Activated naive CD4-positive, alpha-beta T cell treated with anti-CD3 and anti-CD28 coated beads, Interleukin-2, amount 50 U/mL, for 24 hours (primary cell): ENCODE data around the gene CENPB.

Experiments used
- H3K27ac Mint-ChIP-seq: one replicate; pipeline ENCODE4 v1.8.0; 2021; ENCODE audit warnings: mild to moderate bottlenecking, mixed read lengths
- H3K27me3 Mint-ChIP-seq: one replicate; pipeline ENCODE4 v1.8.0; 2021; ENCODE audit warnings: mixed read lengths
- H3K36me3 Mint-ChIP-seq: one replicate; pipeline ENCODE4 v1.8.0; 2021; ENCODE audit warnings: mixed read lengths
- H3K4me1 Mint-ChIP-seq: one replicate; pipeline ENCODE4 v1.8.0; 2021; ENCODE audit warnings: mixed read lengths
- H3K4me3 Mint-ChIP-seq: one replicate; pipeline ENCODE4 v1.8.0; 2021; ENCODE audit warnings: mild to moderate bottlenecking, mixed read lengths
- H3K9me3 Mint-ChIP-seq: one replicate; pipeline ENCODE4 v1.8.0; 2021; ENCODE audit warnings: mixed read lengths

CENPB gene

GRCh38 chr20:3753501-3754275 lies 32.9 kb downstream of the CENPB start:
- H3K4me1 Mint-ChIP-seq = peaks cover 10% of the 10 kb centered on the region
- H3K9me3 Mint-ChIP-seq = no peaks in the 10 kb centered on the region
- peaks cover under 1% of the 10 kb centered on the region for H3K27me3 Mint-ChIP-seq
- peaks cover 3% of the 10 kb centered on the region for H3K36me3 Mint-ChIP-seq
- H3K4me3 Mint-ChIP-seq = no peak overlapping the region
- no peak overlapping the region for H3K27ac Mint-ChIP-seq

GRCh38 chr20:3753098-3753497 lies 33.4 kb downstream of the CENPB start:
- Mint-ChIP-seq H3K4me3 (no peak overlapping the region), H3K36me3 (peaks cover 1% of the 10 kb centered on the region), H3K9me3 (no peaks in the 10 kb centered on the region), H3K4me1 (peaks cover 10% of the 10 kb centered on the region), H3K27me3 (peaks cover 1% of the 10 kb centered on the region), H3K27ac (no peak overlapping the region)

- Mint-ChIP-seq H3K27ac (peak overlapping the region; percentile 74), H3K4me3 (peak overlapping the region; percentile 73)
Observed at GRCh38 chr20:3752386-3752759, 34.2 kb downstream of the CENPB start.

GRCh38 chr20:3751675-3752385 lies 34.7 kb downstream of the CENPB start:
- H3K27me3 Mint-ChIP-seq = peaks cover 1% of the 10 kb centered on the region
- H3K9me3 Mint-ChIP-seq = no peaks in the 10 kb centered on the region
- H3K27ac Mint-ChIP-seq = no peak overlapping the region
- H3K36me3 Mint-ChIP-seq = no peaks in the 10 kb centered on the region
- H3K4me3 Mint-ChIP-seq = peak overlapping the region; percentile 73
- peaks cover 10% of the 10 kb centered on the region for H3K4me1 Mint-ChIP-seq

More at GRCh38 chr20:3752386-3752759, 34.2 kb downstream of the CENPB start:
- H3K27me3 Mint-ChIP-seq = peaks cover 1% of the 10 kb centered on the region
- H3K9me3 Mint-ChIP-seq = no peaks in the 10 kb centered on the region
- peaks cover 10% of the 10 kb centered on the region for H3K4me1 Mint-ChIP-seq
- no peaks in the 10 kb centered on the region for H3K36me3 Mint-ChIP-seq

GRCh38 chr20:3751305-3751674 lies 35.2 kb downstream of the CENPB start:
- Mint-ChIP-seq H3K9me3 (no peaks in the 10 kb centered on the region), H3K27me3 (peaks cover 1% of the 10 kb centered on the region), H3K27ac (no peak overlapping the region), H3K36me3 (no peaks in the 10 kb centered on the region), H3K4me3 (peak overlapping the region; percentile 26), H3K4me1 (peaks cover 10% of the 10 kb centered on the region)

GRCh38 chr20:3749689-3750531 lies 36.6 kb downstream of the CENPB start:
- Mint-ChIP-seq H3K36me3 (no peaks in the 10 kb centered on the region), H3K4me3 (no peak overlapping the region), H3K9me3 (no peaks in the 10 kb centered on the region), H3K27ac (no peak overlapping the region), H3K4me1 (peaks cover 10% of the 10 kb centered on the region), H3K27me3 (peaks cover 1% of the 10 kb centered on the region)

GRCh38 chr20:3749087-3749688 lies 37.4 kb downstream of the CENPB start:
- H3K27ac Mint-ChIP-seq = no peak overlapping the region
- no peaks in the 10 kb centered on the region for H3K9me3 Mint-ChIP-seq
- peaks cover 1% of the 10 kb centered on the region for H3K27me3 Mint-ChIP-seq
- H3K4me1 Mint-ChIP-seq = peaks cover 17% of the 10 kb centered on the region
- no peak overlapping the region for H3K4me3 Mint-ChIP-seq
- H3K36me3 Mint-ChIP-seq = no peaks in the 10 kb centered on the region

GRCh38 chr20:3748073-3748472 lies 38.5 kb downstream of the CENPB start:
- H3K27me3 Mint-ChIP-seq = peaks cover 1% of the 10 kb centered on the region

GRCh38 chr20:3747471-3747870 lies 39.1 kb downstream of the CENPB start:
- peaks cover 17% of the 10 kb centered on the region for H3K4me1 Mint-ChIP-seq
- H3K27ac Mint-ChIP-seq = no peak overlapping the region
- H3K36me3 Mint-ChIP-seq = no peaks in the 10 kb centered on the region
- H3K27me3 Mint-ChIP-seq = peaks cover 1% of the 10 kb centered on the region
- H3K9me3 Mint-ChIP-seq = no peaks in the 10 kb centered on the region
- H3K4me3 Mint-ChIP-seq = no peak overlapping the region

More at GRCh38 chr20:3748073-3748472, 38.5 kb downstream of the CENPB start:
- Mint-ChIP-seq H3K4me1 (peaks cover 18% of the 10 kb centered on the region), H3K4me3 (no peak overlapping the region), H3K36me3 (no peaks in the 10 kb centered on the region), H3K9me3 (no peaks in the 10 kb centered on the region), H3K27ac (no peak overlapping the region)

GRCh38 chr20:3745686-3746173 lies 40.8 kb downstream of the CENPB start:
- Mint-ChIP-seq H3K4me1 (peaks cover 8% of the 10 kb centered on the region), H3K27ac (no peak overlapping the region), H3K9me3 (no peaks in the 10 kb centered on the region), H3K4me3 (no peak overlapping the region), H3K36me3 (no peaks in the 10 kb centered on the region), H3K27me3 (peaks cover 1% of the 10 kb centered on the region)

- H3K27ac Mint-ChIP-seq = no peak overlapping the region
- peak overlapping the region; percentile 66 for H3K4me3 Mint-ChIP-seq
- no peaks in the 10 kb centered on the region for H3K36me3 Mint-ChIP-seq
- no peaks in the 10 kb centered on the region for H3K9me3 Mint-ChIP-seq
- peaks cover 1% of the 10 kb centered on the region for H3K27me3 Mint-ChIP-seq
- peaks cover 8% of the 10 kb centered on the region for H3K4me1 Mint-ChIP-seq
Observed at GRCh38 chr20:3744806-3745685, 41.5 kb downstream of the CENPB start.

GRCh38 chr20:3744037-3744436 lies 42.5 kb downstream of the CENPB start:
- Mint-ChIP-seq H3K36me3 (no peaks in the 10 kb centered on the region), H3K9me3 (no peaks in the 10 kb centered on the region), H3K4me1 (peaks cover 8% of the 10 kb centered on the region), H3K27me3 (peaks cover 1% of the 10 kb centered on the region), H3K4me3 (no peak overlapping the region), H3K27ac (no peak overlapping the region)

- no peaks in the 10 kb centered on the region for H3K27me3 Mint-ChIP-seq
- no peaks in the 10 kb centered on the region for H3K36me3 Mint-ChIP-seq
- H3K4me1 Mint-ChIP-seq = peaks cover 8% of the 10 kb centered on the region
- H3K4me3 Mint-ChIP-seq = peak overlapping the region; percentile 23
- H3K9me3 Mint-ChIP-seq = no peaks in the 10 kb centered on the region
- no peak overlapping the region for H3K27ac Mint-ChIP-seq
Observed at GRCh38 chr20:3743251-3743650, 43.3 kb downstream of the CENPB start.

- H3K27ac Mint-ChIP-seq = no peak overlapping the region
- H3K4me3 Mint-ChIP-seq = no peak overlapping the region
- H3K27me3 Mint-ChIP-seq = no peaks in the 10 kb centered on the region
- no peaks in the 10 kb centered on the region for H3K9me3 Mint-ChIP-seq
- peaks cover 8% of the 10 kb centered on the region for H3K4me1 Mint-ChIP-seq
- no peaks in the 10 kb centered on the region for H3K36me3 Mint-ChIP-seq
Observed at GRCh38 chr20:3741836-3742458, 44.6 kb downstream of the CENPB start.
